ENCODE data around the gene SLC25A36. TPM values are rescaled to one million over a fixed set of nuclear protein-coding genes. Genes with fewer than 3 reads are reported as not detected.
"Not testable (repeated sequence)": the region's sequence is repeated elsewhere in the genome, so short reads cannot be mapped to it uniquely, and the experiment has no call there.

The SLC25A36 gene
- total and polyA plus RNA-seq, 2 of the 4 experiments (the other 2 are of a cell fraction): 31.3 to 76.7 TPM

DNA sequence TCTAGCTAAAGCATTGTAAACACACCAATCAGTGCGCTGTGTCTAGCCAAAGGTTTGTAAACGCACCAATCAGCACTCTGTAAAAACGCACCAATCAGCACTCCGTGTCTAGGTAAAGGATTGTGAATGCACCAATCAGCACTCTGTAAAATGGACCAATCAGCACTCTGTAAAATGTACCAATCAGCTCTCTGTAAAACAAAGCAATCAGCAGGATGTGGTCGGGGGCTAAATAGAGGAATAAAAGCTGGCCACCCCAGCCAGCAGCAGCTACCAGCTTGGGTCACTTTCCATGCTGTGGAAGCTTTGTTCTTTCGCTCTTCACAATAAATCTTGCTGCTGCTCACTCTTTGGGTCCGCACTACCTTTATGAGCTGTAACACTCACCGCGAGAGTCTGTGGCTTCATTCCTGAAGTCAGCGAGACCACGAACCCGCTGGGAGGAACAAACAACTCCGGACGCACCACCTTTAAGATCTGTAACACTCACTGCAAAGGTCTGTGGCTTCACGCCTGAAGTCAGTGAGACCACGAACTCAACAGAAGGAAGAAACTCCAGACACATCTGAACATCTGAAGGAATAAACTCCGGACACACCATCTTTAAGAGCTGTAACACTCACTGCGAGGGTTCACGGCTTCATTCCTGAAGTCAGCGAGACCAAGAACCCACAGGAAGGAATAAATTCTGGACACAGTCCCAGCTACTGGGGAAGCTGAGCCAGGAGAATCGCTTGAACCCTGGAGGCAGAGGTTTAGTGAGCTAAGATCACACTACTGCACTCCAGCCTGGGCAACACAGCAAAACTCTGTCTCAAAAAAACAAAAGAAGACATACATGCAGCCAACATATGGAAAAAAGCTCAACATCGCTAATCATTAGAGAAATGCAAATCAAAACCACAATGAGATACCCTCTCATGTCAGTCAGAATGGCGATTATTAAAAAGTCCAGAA lies 76.0 kb downstream of the SLC25A36 start:
- H2AFZ ChIP-seq (replicated peaks; ENCODE audit: low read length, poor library complexity); intact Hi-C loops (cut with micrococcal nuclease); POLR2A ChIA-PET (ENCODE audit: unreplicated experiment): not testable (repeated sequence)

More for the DNA sequence above, 76.0 kb downstream of the SLC25A36 start:
- H3K36me3 ChIP-seq (ENCODE audit: control insufficient read depth, insufficient read depth, low read length); H3K9me3 ChIP-seq (ENCODE audit: control insufficient read depth, insufficient read depth, low read length); H3K56ac ChIP-seq (ENCODE audit: extremely low read depth, insufficient read depth, low read length); H3K4ac ChIP-seq (ENCODE audit: low read depth, low read length); H3K9ac ChIP-seq (ENCODE audit: low read depth, low read length); H2AK5ac ChIP-seq (ENCODE audit: low read depth, low read length); H2BK5ac ChIP-seq (ENCODE audit: low read depth, low read length, poor library complexity, severe bottlenecking); H2BK120ac ChIP-seq (ENCODE audit: low read depth, low read length); H4K8ac ChIP-seq (ENCODE audit: low read depth in 2 of 2, low read length in 2 of 2); H2BK15ac ChIP-seq (ENCODE audit: low read depth, low read length); H3K23ac ChIP-seq (ENCODE audit: low read depth, low read length); H2AK9ac ChIP-seq (replicated peaks; ENCODE audit: low read depth, low read length, poor library complexity); H3K27me3 ChIP-seq (ENCODE audit: control insufficient read depth, insufficient read depth, low read length); ATAC-seq (ENCODE audit: low read depth); H3K79me1 ChIP-seq (ENCODE audit: low read depth in 1 of 2, low read length in 2 of 2); BruUV-seq (replicated peaks); H3K4me3 ChIP-seq (ENCODE audit: insufficient read depth, low read depth, low read length); H3K14ac ChIP-seq (replicated peaks; ENCODE audit: low read depth, low read length); DNase-seq; H3K4me1 ChIP-seq (ENCODE audit: control insufficient read depth, insufficient read depth, low read length); H4K5ac ChIP-seq (ENCODE audit: low read depth, low read length); in situ Hi-C loops (cut with MboI; ENCODE audit: low sequenced_read_pairs); H4K20me1 ChIP-seq (ENCODE audit: insufficient read depth, low read length); H3K27ac ChIP-seq (ENCODE audit: insufficient read depth, low read length); H4K91ac ChIP-seq (ENCODE audit: insufficient read depth, low read depth, low read length); H3K18ac ChIP-seq (ENCODE audit: low read depth, low read length); CTCF ChIA-PET; dilution Hi-C loops (cut with HindIII; ENCODE audit: low sequenced_read_pairs, unreplicated experiment); H3K4me2 ChIP-seq (ENCODE audit: low read depth, low read length); H2BK20ac ChIP-seq (ENCODE audit: low read depth, low read length); H3K9me1 ChIP-seq (ENCODE audit: insufficient read depth, low read length): not testable (repeated sequence)
- WGBS, 2 experiments (ENCODE audit: extremely low coverage in 2 of 2, insufficient read length in 1 of 2): 80% methylated on average over 11 of the region's 23 CpGs; no CpG with 5 or more reads in 1 of the 2 experiments

All from IMR-90 (cell line).